Stimulated activated naive CD4-positive, alpha-beta T cell (primary cell): ENCODE data around the gene PLAC9.
"Not testable (repeated sequence)": the region's sequence is repeated elsewhere in the genome, so short reads cannot be mapped to it uniquely, and the experiment has no call there.

Source experiments
- DNase-seq, 6 experiments: peaks; one replicate each; lab custom pipeline; 2025; lab: John Stamatoyannopoulos, UW

Gene PLAC9

DNA sequence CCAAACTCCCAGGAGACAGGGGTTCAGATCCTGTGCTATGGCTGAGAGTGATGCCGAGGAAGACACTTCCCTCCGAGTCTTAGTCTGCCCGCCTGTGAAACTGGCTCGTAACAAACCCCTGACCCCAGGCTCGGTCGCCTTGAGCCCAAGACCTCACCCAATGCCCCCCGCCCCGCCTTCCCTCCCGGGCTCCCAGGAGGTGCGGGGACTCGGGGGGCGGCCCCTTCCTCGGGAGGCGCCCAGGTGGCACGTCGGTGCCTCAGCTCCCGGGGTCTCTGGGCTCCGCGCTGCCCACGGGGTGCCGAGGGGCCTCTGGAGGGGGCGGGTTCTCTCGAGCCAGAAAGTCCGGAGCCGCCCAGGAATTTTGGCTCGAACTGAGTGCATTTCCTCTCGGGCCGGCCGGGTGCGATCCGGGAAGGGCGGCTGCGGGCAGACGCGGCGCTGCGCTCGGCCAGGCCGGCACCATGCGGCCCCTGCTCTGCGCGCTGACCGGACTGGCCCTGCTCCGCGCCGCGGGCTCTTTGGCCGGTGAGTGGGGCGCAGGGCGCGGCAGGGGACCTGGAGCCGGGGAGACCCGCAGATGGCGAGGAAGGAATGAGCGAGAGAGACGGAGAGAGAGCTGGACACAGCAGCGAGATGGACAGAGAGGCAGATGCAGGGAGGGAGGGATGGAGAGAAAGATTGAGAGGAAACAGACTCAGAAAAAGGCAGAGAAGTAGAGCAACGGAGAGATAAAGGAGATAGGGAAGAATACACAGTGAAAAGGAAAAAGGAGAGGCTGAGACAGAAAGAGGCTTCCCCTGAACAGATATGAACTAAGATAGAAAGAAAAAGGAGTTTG is at the start of gene PLAC9:
Gene PLAC9, plus strand, starts transcription at position 432 of the 841 bp plus-strand sequence. Its CDS starts 33 bp downstream, at position 465.
- no peak for DNase-seq

- no peak for DNase-seq
Observed at GRCh38 chr10:80090121-80090520, 42.4 kb upstream of the PLAC9 start.

GRCh38 chr10:80094231-80094630 is 38.3 kb upstream of the PLAC9 start:
- DNase-seq: no peak

DNA sequence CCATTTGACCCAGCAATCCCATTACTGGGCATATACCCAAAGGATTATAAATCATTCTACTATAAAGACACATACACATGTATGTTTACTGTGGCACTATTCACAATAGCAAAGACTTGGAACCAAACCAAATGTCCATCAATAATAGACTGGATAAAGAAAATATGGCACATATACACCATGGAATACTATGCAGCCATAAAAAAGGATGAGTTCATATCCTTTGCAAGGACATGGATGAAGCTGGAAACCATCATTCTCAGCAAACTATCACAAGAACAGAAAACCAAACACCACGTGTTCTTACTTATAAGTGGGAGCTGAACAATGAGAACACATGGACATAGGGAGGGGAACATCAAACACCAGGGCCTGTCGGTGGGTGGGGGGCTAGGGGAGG is 34.3 kb upstream of the PLAC9 start:
- not testable (repeated sequence) for DNase-seq

DNA sequence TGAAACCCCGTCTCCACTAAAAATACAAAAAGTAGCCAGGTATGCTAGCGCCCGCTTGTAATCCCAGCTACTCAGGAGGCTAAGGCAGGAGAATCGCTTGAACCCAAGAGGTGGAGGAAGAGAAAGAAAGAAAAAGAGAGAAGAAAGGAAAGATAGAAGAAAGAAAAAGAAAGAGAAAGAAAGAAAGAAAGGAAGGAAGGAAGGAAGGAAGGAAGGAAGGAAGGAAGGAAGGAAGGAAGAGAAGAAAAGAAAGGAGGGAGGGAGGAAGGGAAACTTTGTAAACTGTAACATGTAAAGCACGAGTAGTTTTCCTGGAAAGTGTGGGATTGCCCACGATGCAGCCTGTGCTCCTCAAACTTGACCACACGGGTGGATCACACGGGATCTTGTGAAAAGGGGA is 33.2 kb upstream of the PLAC9 start:
- not testable (repeated sequence) for DNase-seq

- DNase-seq: no peak
Observed at GRCh38 chr10:80100116-80100515, 32.4 kb upstream of the PLAC9 start.

GRCh38 chr10:80100861-80101695 is 31.5 kb upstream of the PLAC9 start:
- no peak for DNase-seq

DNA sequence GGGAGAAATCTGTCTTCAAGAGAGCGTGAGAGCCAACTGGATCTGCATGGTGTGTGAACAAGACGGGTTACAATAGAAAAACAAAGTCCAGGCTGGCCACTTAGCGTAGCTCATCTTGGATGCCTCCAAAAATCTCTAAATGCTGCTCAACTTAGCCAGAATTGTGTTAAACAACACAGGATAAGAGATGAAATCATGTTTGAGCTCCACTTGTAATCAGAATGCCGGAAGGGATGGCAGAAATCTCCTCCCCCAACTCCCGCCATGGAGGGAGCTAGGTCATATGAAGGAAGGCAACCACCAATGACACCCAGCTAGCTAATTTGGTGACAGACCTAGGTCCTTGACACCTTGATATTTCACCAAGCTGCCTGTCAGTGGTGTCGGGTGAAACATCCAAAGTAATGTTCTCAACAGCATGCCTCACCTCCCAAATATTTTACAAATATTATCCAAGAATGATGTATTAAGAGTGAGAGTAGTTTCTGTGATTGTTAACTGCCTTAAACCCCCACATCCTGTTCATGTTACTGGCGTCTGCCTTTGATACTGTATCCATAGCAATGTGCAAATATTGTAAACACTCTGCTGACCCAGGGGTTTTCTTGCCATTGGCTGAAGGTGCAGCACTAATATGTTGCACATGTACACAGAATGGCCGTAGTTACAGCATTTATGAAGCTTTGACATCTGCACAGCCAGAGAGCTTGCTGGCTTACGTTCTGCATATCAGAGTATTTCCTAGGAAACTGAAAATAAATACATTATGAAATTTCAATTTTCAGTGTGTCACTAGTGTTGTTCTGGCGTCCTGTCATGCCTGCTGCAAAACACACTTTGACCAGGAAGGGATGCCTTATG is 28.2 kb upstream of the PLAC9 start:
- DNase-seq: peak in 1 of 6 experiments; percentile 7

DNA sequence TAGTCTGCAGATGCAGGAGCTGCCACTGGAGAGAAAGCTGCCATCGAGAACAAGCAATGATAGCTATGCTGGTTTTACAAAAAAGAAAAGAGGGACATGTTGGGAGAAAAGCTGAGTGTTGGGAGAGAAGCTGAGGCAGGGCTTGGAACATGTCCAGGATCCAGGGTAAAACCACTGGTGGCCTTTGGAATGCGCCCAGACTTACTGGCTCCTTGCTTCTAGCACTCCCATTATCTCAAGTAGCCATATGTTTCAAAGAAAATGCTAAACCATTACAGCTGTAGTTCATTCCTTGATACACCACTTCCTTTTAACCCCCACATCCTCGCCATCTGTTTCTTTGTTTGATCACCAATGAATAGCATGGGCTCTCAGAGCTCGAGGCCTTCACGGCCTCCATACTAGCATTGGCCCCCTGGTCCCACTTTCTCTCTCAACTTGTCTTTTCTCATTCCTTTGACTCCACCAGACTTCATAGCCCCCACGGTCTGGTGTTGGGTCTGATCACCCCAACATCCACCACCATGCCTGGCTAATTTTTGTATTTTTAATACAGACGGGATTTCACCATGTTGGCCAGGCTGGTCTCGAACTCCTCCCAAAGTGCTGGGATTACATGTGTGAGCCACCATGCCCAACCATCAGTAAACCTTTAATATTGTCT is 23.8 kb upstream of the PLAC9 start:
- no peak for DNase-seq

DNA sequence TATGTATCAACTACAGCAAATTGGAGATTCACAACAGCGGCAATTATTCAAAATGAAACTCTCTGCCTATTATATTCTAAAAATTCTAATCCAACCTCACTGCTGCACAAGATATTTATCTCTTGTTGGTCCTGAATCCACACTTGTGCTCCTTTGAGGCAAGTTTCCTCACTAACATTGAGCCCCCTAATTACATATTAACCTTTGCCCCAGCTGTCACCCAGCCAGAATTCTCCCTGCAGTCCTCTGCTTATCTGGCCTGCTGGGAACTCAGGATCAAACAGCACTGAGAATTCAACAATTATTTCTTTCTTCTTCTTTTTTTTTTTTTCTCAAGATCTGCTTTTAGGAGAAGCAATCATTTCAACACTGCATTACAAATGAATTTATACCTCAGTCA is 21.5 kb upstream of the PLAC9 start:
- DNase-seq: no peak

DNA sequence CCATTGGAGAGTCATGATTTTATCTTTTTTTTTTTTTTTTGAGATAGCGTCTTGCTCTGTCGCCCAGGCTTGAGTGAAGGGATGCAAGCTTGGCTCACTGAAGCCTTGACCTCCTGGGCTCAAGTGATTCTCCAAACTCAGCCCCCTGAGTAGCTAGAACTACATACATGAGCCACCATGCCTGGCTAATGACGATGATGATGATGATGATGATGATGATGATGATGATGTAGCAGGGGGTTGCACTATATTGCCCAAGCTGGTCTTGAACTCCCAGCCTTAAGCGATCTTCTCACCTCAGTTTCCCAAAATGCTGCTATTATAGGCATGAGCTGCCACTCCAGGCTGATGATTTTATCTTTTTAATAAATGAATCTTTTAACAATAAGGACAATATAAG is 13.9 kb upstream of the PLAC9 start:
- DNase-seq: no peak

GRCh38 chr10:80122110-80122710 is 10.3 kb upstream of the PLAC9 start:
- no peak for DNase-seq

DNA sequence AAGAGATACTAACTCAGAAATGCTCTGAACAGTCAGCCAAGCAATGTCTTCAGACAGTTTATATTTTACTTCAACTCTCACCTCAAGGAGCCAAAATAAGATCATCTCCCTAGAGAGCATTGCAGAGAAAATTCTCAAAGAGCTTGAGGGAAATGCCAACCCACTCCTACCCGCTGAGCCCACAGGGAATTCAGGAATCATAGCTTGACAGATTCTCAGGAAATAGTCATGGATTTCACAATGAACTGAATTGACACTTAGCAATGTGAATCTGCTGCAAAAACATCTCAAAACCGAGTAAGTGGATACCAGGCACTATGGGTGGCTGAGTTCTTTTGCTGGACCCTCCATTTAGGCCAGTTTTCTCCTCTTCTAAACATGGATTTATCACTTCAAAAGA is 9.8 kb upstream of the PLAC9 start:
- no peak for DNase-seq

GRCh38 chr10:80126876-80127275 is 5.7 kb upstream of the PLAC9 start:
- no peak for DNase-seq

DNA sequence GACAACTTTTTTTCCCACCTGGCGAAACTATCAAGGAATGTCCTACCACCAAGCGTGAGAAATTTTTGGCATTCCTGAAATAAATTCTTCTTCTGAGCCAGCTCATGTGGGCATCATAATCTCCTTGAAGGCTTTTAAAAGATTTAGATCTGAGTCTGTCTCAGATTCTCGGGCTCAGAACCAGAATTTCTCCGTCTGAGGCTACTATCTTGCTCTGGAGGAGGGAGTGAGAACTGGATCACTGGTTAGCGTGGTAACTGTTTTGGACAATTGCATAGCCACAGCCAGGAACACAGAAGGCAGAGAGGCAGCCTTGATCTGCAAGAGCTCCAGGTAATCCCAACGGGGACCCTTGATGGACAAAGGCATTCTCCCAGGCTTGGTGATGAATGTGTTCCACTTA is 1.0 kb upstream of the PLAC9 start:
- DNase-seq: no peak

- DNase-seq: no peak
Observed at GRCh38 chr10:80133206-80133605, 676 bp downstream of the PLAC9 start.

GRCh38 chr10:80133687-80134086 is 1.2 kb downstream of the PLAC9 start:
- not testable (repeated sequence) for DNase-seq

DNA sequence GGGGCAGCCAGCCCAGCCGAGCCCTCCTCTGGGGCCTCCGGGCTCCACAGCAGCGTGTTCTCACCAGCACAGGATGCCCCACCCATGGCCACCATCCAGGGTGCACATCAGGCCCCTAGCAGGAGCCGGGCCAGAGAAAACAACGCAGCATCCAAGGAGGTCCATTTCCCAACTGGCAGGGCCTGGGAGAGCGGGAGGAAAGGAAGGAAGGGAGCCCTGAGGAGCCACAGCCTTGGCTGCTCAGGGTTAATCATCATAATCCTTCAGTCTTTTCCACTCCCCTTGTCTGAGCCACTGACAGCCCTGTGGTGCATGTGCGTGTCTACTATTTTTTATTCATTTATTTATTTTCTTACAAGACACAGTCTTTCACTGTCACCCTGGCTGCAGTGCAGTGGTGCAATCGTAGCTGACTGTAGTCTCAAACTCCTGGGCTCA is 3.6 kb downstream of the PLAC9 start:
- DNase-seq: no peak

GRCh38 chr10:80137031-80137862 is 4.7 kb downstream of the PLAC9 start:
- DNase-seq: no peak

- no peak for DNase-seq
Observed at GRCh38 chr10:80137920-80138319, 5.4 kb downstream of the PLAC9 start.
